ENCODE measurements around the gene FREY1.

DNA sequence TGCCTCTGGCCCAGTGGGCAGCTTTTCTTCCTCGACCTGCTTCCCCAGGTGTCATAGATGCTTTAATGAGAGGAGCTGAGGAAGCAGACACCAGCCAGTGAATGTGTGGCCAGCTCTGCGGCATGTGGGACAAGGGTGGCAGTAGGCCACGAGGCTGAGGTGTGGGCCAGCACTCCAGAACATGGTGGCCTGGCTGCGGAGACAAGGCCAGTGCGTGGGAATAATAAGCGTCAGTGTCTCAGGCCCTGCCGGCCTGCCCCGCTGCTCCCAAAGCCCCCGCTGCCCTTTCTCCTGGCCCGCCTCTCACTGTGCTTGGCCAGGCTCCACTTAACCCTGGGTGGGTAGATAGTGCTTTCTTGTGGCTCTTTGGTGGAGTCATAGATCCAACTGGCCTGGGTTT, 19.5 kb downstream of the FREY1 start:
- TF ChIP-seq, protein P1, sequence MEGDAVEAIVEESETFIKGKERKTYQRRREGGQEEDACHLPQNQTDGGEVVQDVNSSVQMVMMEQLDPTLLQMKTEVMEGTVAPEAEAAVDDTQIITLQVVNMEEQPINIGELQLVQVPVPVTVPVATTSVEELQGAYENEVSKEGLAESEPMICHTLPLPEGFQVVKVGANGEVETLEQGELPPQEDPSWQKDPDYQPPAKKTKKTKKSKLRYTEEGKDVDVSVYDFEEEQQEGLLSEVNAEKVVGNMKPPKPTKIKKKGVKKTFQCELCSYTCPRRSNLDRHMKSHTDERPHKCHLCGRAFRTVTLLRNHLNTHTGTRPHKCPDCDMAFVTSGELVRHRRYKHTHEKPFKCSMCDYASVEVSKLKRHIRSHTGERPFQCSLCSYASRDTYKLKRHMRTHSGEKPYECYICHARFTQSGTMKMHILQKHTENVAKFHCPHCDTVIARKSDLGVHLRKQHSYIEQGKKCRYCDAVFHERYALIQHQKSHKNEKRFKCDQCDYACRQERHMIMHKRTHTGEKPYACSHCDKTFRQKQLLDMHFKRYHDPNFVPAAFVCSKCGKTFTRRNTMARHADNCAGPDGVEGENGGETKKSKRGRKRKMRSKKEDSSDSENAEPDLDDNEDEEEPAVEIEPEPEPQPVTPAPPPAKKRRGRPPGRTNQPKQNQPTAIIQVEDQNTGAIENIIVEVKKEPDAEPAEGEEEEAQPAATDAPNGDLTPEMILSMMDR (IDR thresholded peaks at IDR 0.05; ENCODE audit: extremely low read depth in 1 of 2, insufficient read depth in 1 of 2, low read depth in 1 of 2, low read length in 2 of 2) = no peak
- TF ChIP-seq POLR2A (IDR thresholded peaks at IDR 0.05; ENCODE audit: low read depth, low read length) (no peak), POLR2AphosphoS5 (IDR thresholded peaks at IDR 0.05; ENCODE audit: insufficient read depth, low read depth, low read length) (no peak), MYC (IDR thresholded peaks at IDR 0.05; ENCODE audit: low read depth, low read length) (no peak), EZH2 (IDR thresholded peaks at IDR 0.05; ENCODE audit: borderline replicate concordance, low read depth, low read length, severe bottlenecking) (no peak), JUN (IDR thresholded peaks at IDR 0.05; ENCODE audit: borderline replicate concordance, insufficient read depth, insufficient read length, low read depth) (no peak), FOS (IDR thresholded peaks at IDR 0.05; ENCODE audit: borderline replicate concordance, insufficient read depth, low read length) (no peak), GATA2 (IDR thresholded peaks at IDR 0.05; ENCODE audit: insufficient read depth, insufficient read length, low read depth, low read length) (no peak)
- TF ChIP-seq, protein P2, sequence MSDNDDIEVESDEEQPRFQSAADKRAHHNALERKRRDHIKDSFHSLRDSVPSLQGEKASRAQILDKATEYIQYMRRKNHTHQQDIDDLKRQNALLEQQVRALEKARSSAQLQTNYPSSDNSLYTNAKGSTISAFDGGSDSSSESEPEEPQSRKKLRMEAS (IDR thresholded peaks at IDR 0.05; ENCODE audit: insufficient read depth, insufficient read length) = no peak
